DMS114 treated with DMSO at 0.1 percent for 48 hours (cell line): ENCODE results near the gene ZNF140.

ENCODE experiments used
- DNase-seq: peaks from one replicate; lab custom pipeline; 2025; ENCODE audit not compliant: unreplicated experiment; lab: John Stamatoyannopoulos, UW

The ZNF140 gene

DNA sequence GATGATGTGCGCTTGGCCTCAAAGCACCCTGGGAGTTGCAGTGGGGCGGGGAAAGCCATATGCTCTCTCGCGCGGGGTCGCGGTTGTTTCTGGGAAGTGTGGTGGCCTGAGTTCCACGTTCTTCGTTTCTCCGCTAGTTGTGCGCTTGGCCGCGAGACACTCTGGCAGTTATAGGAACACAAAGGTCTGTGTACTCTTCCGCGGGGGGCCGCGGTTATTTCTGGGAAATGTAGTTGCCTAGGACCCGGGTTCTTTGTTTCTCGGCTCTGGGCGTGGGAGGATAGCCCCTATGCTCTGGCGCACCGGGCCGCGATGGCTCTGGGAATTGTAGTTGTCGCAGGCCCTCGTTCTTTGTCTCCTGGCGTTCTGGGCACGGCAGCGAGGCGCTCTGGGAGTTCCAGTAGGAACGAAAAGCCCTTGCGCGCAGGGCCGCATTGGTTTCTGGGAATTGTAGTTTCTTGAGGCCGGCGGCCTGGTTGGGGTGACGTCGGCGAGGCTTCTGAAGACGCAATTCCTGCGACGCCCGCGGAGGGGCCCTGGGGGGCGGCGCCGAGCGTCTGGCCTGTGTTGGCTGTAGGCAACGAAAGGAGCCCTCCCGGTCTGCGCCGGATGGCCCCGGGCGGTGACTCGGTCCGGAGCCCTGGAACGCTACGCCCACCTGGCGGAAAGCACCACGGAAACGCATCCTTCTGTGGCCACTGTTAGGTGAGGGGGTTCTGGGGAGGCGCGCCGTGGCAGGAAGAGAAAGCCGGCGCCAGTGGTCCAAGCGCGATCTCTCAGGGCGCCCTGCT, at the start of gene ZNF140:
TSS of gene ZNF140 (plus strand) at position 556 of the 791 bp plus-strand sequence. CDS start 398 bp downstream, outside the sequence.
- peak; percentile 92 for DNase-seq

DNA sequence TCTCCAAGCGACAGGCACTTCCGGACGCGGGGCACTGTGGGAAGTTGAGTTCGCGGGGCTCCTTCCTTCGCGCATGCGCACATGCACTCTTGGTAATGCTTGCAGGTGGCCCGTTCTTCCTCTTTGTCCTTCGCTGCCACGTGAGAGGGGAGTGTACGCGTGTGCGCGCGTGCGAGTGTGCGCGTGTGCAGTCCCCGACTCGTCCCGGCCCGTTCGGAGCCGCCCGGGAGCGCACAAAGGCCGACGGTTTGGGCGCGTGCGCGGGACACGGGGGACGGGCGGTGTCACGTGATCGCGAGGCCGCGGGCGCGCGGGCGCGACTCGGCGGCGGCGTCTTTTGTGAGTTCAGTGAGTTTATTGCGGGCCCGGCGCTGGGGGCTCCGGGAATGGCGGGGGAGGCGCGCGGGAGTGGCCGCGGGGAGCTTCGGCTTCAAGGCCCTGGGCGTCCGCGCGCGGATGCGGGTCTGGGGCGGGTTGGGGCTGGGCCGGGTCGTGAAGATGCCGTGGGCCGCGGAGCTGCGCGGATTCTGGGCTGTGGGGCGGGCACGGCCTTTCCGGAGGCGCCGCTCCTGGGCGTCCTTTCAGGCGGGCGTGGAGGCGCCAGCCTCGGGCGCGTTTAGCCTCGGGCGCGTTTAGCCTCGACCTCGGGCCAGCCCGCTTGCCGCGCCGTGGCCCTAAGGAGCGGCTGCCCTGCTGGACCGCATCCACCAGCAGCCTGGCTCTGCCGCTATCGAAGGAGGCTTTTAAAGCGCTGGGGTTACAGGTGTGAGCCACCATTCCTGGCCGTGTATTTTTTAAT, 43.3 kb upstream of the ZNF140 start, which contains the start of gene ZNF84:
TSS of gene ZNF84 (plus strand) at position 303 of the 799 bp plus-strand sequence. CDS start 3,959 bp downstream, outside the sequence.
- peak; percentile 96 for DNase-seq

DNA sequence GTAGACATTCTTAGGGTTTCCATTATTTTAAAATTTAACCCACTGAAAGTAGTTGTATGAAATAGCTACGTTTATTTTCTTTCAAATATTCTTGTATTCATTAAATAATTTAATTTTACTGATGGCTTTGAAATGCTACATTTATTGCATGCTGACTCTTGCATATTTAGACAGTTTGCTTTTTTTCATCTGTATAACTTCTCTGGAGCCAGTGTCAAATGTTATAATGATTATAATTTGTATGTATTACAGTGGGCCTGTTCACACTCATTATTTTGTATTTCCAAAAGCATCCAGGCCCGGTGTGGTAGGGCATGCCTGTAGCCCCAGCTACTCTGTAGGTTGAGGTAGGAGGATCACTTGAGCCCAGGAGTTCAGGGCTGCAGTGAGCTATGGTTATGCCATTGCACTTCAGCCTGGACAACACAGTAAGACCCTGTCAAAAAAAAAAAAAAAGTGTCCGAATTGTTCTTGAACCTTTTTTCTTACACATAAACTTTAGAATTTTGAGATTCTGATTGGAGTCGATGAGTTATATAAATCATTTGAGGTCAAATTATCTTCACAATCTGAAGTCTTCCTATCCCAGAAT, 42.5 kb upstream of the ZNF140 start:
- no peak for DNase-seq

DNA sequence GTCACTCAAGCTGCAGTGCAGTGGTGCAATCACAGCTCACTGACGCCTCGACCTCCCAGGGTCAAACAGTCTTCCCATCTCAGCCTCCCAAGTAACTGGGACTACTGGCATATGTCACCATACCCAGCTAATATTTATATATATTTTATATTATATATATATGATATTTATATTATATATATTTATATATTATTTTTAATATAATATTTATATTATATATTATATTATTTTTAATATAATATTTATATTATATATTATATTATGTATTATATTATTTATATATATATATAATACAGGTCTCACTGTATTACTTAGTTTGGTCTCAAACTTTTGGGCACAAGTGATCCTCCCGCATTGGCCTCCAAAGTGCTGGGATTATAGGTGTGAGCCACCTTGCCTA, 34.0 kb upstream of the ZNF140 start:
- no peak for DNase-seq

DNA sequence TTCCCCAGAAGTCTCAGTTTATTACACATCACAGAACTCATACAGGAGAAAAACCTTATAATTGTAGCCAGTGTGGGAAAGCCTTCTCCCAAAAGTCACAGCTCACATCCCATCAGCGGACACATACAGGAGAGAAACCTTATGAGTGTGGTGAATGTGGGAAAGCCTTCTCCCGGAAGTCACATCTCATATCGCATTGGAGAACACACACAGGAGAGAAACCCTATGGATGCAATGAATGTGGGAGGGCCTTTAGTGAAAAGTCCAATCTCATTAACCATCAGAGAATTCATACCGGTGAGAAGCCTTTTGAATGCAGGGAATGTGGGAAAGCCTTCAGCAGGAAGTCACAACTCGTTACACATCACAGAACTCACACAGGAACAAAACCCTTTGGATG, 23.3 kb upstream of the ZNF140 start:
- no peak for DNase-seq

DNA sequence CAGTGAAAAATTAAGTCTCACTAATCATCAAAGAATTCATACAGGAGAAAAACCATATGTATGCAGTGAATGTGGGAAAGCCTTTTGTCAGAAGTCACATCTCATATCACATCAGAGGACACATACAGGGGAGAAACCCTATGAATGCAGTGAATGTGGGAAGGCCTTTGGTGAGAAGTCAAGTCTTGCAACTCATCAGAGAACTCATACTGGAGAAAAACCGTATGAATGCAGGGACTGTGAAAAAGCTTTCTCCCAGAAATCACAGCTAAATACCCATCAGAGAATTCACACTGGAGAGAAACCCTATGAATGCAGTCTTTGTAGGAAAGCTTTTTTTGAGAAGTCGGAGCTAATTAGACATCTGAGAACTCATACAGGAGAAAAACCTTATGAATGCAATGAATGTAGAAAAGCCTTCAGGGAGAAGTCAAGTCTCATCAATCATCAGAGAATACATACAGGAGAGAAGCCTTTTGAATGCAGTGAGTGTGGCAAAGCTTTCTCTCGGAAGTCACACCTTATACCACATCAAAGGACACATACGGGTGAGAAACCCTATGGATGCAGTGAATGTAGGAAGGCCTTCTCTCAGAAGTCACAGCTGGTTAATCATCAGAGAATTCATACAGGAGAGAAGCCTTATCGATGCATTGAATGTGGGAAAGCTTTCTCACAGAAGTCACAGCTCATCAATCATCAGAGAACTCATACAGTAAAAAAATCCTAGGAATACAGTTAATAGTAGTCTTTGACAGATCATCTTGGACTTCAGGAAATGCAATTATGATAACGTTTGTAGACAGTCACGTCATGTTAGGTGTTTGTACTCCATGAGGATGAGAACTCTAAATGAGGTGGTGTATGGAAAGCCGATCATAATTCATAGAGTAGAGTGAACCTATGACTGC, 22.3 kb upstream of the ZNF140 start:
- no peak for DNase-seq

DNA sequence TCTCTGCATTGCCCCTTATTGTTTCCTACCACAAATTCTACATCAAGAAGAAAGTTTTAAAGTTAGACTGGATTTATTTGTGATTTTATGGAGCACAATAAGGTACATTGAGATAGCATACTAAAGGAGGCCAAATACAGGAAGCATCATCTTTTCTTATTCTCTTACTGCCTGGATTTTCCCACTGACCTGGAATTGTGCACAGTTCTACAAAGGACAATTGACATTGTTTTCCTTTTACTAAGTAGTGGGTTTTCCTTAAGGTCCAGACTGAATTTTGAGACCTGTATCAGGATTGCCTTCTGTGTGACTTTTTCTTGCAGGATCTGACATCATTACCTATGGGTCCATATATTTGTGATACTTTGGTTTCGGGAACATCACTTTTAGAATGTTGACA, 18.8 kb upstream of the ZNF140 start:
- no peak for DNase-seq

DNA sequence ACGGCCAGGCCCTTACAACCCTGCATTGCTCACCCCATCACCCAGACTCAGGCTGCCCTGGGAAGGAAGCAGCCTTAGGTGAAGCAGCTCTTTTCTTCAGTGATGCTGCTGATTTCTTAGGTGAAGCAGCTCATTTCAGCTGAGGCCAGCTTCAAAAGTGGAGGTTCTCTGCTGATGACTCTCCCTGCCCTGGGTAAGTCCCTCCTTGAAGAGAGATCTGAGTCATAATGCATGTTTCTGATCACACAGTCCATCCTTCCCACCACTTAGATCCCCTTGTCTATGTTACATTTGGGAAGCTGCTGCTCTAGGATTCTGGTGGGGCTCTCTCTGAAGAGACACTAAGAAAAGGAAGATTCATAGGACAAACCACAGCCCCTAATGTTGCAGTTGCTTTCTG, 17.2 kb upstream of the ZNF140 start:
- DNase-seq: no peak

DNA sequence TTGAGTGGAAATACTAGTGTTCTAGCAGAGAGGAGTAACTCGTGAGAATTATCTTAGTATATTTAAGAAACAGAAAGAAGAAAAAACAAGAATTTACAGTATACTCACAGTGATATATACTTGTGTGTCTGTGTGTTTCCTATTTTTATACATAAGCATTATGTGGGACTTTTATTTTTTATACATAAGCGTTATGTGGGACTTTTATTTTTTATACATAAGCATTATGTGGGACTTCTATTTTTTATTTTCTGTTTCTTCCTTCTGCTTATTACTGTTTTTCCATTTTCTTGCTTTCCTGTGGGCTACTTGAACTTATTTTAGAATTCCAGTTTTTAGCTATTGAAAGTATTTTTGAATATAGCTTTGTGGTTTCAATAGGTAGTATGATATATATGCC, 6.9 kb upstream of the ZNF140 start:
- no peak for DNase-seq

DNA sequence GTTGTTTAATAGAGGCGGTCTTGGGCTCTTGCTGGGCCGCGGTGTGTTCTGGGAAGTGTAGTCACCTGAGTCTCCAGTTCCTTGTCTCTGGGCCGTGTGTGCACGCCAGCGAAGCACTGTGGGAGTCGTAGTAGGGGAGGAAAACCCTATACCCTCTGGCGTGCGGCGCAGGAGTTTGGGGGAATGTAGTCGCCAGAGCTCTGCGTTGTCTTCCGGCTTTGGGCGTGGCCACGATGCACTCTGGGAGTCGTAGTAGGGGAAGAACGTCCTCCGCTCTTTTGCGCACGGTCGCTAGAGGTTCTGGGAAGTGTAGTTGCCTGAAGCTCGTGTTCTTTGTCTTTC, 726 bp upstream of the ZNF140 start:
- DNase-seq: peak; percentile 99

DNA sequence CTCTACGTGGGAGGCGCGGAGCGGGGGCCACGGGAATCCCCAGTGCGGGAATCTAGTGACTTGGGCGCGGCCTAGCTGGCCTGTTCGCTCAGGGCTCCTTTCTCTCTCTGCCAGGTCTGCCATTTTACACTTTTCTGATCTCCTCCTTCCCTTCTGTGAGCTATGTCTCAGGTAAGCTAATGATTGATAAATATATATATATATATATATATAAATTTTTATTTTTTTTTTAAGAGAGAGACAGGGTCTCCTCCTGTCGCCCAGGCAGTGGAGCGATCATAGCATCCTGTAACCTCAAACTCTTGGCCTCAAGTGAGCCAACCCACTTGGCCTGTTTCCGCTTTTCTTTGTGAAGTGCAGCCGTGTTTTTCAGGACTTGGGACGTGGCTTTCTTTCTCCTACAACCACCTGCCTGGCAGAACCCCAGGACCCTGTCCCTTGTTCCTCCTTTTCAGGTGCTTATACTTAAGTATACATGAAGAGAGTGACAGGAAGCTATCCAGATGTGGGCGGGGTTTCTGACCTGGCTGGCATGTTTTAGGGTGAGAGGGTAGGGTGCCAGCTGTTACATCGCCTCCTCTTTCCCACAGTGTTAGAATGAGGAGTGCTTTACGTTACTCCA, 547 bp downstream of the ZNF140 start:
- DNase-seq: peak; percentile 66

DNA sequence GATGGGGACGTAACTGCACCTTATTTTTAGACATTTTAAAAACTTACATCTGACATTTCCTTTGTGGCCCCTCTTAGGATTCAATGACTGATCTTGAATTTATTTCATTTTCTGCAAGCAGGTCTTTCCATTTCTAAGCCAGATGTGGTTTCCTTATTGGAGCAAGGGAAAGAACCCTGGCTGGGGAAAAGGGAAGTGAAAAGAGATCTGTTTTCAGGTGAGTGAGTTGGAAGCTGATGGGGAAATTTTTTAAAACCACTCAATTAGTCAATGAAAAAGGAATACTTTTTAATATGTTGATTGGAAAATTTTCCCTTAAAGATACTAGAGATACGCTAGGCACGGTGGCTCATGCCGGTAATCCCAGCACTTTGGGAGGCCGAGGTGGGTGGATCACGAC, 2.6 kb downstream of the ZNF140 start:
- DNase-seq: no peak

DNA sequence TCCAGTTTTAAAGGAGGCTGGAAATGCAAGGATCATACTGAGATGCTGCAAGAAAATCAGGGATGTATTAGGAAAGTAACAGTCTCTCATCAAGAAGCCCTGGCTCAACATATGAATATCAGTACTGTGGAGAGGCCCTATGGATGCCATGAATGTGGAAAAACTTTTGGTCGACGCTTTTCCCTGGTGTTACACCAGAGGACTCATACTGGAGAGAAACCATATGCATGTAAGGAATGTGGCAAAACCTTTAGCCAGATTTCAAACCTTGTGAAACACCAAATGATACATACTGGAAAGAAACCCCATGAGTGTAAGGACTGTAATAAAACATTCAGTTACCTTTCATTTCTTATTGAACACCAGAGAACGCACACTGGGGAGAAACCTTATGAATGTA, 24.9 kb downstream of the ZNF140 start:
- DNase-seq: no peak

DNA sequence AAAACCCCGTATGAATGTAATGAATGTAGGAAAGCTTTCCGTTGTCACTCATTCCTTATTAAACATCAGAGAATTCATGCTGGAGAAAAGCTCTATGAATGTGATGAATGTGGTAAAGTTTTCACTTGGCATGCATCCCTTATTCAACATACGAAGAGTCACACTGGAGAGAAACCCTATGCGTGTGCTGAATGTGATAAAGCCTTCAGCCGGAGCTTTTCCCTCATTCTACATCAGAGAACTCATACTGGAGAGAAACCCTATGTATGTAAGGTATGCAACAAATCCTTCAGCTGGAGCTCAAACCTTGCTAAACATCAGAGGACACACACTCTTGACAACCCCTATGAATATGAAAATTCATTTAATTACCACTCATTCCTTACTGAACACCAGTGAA, 25.5 kb downstream of the ZNF140 start:
- peak; percentile 11 for DNase-seq

DNA sequence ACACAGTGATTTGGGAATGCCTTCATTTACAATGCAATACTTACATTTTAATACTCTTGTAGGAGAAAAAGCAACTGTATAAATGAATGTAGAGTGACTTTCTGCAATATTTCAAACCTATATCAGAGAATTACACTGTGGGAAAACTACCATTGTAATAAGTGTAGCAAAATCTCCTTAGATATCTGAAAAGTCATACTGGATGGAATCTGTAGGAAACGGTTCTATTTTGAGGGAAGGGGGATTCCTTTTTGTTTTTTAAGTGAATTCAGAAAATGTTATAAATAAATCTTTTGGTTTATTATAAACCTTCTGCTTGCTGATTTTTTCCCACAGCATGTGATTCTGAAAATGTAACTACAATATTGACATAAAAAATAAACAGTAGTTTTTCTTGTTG, 26.4 kb downstream of the ZNF140 start:
- DNase-seq: no peak

DNA sequence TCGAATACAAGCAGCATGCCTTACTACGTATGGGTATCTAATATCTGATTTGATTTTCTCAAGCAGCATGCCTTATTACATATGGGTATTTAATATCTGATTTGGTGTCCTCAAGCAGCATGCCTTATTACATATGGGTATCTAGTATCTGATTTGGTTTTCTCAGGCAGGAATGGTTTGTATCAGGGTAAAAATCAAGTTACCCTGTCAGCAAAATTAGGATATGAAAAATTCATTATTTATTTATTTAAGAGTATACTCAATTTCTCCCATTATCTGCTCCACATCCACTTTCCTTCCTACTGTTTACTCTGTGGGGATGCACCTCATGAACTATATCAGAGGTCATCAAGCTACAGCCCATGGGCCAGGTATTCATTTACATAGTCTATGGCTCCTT, 27.4 kb downstream of the ZNF140 start:
- no peak for DNase-seq

DNA sequence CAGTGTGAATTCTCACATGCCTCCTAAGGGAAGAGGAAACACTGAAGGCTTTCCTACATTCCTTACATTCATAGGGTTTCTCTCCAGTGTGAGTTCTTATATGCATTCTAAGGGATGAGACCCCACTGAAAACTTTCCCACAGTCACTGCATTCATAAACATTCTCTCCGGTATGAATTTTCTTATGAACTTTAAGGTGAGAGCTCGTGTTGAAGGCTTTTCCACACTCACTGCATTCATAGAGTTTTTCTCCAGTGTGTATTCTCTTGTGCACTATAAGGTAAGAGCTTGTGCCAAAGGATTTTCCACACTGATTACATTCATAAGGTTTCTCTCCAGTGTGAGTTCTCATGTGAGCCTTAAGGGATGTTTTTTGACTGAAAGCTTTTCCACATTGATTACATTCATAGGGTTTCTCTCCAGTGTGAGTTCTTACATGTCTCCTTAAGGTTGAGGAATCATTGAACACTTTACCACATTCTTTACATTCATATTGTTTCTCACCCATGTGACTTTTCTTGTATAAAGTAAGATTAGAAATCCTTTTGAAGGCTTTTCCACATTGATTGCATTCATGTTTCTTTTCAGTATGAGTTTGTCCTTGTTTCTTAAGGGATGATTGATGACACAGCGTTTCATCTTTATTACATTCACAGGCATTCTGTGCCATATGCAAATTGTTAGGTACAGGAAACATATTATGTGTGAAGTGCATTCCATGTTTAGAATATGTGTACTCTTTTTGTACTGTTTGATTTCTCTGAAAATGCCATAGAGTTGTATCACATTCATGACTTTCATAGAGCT, 39.9 kb downstream of the ZNF140 start:
- DNase-seq: no peak

DNA sequence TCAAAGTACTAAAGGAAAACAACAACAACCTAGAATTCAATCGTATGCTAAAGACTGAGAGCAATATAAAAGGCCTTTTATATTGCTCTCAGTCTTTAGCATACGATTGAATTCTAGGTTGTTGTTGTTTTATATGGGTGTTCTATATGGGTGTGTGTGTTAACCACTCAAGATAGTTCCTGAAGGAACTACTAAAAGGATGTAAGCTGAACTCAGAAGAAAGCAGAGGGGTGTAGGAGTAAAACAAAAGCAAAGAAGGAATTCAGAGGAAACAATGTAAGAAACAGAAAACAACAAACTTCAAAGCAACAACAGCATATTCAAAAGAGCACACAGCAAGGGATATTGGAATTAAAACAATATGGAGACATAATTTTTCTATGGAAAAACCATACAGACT, 44.0 kb downstream of the ZNF140 start:
- DNase-seq: no peak

DNA sequence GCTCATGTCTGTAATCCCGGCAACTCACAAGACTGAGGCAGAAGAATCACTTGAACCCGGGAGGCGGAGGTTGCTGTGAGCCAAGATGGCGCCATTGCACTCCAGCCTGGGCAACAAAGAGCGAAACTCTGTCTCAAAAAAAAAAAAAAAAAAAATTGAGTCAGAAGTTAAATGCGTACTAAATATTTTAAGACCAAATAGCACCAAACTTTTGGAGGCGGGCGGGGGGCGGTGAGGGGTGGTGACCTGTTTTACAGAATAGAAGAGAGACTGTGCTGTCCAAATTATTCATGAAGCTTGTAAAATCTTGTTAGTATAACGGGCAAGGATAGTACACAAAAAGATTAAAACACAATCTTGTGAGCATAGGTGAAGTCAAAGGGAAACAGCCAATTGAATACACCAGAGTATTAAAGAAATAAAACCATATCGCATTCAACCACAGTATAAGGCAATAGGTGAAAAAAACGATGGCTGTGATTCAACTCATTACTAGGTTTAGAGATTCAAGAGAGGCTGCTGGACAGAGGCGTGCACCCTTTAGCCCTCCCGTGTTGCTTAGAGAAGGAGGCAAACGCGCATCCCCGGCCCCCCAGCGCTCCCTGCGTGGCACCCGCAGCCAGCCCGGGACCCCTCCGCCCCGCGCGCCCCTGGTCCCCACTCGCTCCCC, 48.8 kb downstream of the ZNF140 start:
- DNase-seq: peak; percentile 38
